Measurements from ENCODE around the gene DDC. TPM values are rescaled to one million over a fixed set of nuclear protein-coding genes. Genes with fewer than 3 reads are reported as not detected.

Gene DDC
- total RNA-seq, result not detected in 2 replicates

GRCh38 chr7:50564640-50565558, at the start of gene DDC:
DDC (minus strand) TSS chr7:50565405; CDS start chr7:50544085, 21,320 bp downstream.

GRCh38 chr7:50449881-50450589, 115.2 kb downstream of the DDC start, which contains the start of gene FIGNL1:
FIGNL1 (minus strand) TSS chr7:50450350; CDS start chr7:50447287, 3,063 bp downstream.

Other genes with a start within 250 kb of the DDC start
- 23.3 and 23.8 TPM in 2 replicates for gene FIGNL1, start 115.1 kb downstream of the DDC start, total RNA-seq
- gene GRB10, start 217.5 kb upstream of the DDC start, total RNA-seq, result 95.3 and 113 TPM in 2 replicates